Measurements from ENCODE around the gene DNM1.

Gene DNM1

DNA sequence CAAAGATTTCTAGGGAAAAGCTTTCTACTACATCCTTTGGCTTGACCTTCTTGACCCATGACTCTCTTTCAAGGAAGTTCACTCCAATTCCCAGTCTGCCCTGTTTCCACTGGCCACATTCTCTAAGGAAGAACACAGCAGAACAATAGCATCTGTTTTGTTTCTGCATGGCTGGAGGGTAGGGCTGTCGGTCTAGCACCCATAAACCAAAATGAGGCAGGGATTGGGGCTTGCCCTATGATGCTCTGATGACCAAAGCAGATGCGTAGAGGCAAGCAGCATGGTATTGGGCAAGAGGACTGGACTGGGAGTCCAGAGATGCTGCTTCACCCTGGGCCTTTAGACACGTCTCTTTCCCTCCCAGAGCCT lies 48.5 kb downstream of the DNM1 start:
- DNase-seq (ENCODE audit: low read depth in 2 of 2) = no peak

DNA sequence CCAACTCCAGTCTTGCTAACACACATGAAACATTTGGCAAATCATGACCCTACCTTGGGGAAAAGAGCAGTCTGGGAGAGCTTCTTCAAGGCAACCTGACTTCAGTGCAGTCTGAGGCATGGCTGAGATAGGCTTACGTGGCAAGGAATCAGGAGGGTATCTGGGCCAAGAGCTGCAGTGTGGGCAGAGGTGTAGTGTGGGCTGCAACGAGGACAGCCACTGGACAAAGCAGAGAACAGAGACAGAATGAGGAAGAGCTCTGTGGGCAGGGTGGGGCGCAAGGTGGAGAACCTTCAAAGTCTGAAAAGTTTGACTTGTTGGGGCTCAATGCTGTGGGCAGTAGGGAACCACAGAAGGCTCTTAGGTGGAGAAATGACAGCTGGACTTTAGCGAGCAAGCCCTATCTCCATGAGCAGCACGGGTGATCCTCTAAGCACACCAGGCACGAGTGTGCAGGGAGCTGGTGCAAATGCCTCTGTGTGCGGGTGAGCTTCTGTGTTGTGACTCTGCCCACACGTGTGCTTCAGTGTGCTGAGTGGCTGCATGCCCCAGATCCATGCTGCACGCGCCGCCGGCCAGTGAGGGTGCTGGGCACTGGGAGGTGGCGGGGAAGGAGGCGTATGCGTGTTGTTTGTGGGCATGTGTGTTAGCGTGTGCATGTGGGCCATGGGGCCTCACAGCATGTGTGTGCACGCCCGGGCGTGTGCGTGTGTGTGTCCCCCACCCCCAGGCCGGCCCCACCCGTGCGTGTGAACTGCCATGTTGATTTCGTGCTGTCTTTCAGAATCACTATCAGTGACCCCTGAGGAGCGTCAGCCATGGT lies 49.3 kb downstream of the DNM1 start:
- no peak for DNase-seq (ENCODE audit: low read depth in 2 of 2)

DNA sequence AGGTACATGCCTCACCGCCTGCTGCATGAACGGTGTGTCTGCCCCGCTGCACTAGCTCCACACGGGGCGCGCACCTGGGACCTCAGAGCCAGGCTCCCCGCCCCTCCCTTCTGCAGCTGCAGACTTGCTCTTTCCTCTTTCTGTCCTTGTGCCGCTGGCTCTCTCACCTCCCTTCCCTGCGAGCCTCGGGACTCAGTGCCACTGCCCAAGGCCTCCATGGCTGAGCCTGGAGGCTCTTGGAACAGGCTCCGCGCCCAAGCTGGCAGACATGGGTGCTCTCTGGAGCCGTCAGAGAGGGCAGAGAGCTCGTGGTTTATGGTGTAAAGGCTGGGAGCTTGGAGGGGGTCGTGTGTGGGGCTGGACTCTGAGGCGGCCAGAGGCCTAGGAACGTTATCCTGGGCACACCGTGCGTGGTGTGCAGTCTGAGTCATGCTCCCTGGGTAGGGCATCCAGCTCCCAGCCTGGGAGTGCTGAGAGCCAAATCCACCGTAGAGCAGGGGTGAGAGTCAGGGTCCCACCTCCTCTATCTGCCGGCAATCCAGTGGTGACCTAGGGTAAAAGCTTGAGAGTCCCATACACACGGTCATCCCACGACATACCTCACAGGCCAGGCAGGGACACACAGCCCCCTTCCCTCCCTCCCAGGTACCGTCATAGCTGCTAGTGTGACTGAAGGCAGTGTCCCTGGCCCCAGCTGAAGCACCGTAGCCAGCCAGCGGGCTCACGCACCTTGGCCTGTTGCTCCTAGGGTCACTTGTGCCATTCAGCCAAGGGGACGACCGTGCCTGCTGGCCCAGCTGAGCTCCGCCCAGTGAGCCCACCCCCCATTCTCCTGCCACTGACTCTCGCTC lies 50.2 kb downstream of the DNM1 start:
- no peak for DNase-seq (ENCODE audit: low read depth in 2 of 2)

DNA sequence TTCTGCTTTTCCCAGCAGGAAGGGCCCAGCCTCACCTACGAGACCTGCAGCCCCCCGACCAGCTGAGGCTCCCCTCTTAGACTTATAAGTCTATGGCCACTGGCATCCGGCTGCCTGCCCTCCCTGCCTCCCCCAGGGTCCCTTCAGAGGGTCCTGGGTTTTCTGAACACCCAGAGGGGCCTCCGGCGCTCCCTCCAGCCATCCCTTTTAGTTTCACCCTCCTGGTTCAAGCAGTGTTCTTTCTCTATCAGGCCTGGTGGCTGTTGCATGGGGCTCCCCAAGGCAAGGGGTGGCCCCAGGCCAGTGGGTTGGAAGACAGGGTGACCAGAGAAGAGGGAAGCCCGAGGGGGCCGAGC lies 50.8 kb downstream of the DNM1 start:
- no peak for DNase-seq (ENCODE audit: low read depth in 2 of 2)

DNA sequence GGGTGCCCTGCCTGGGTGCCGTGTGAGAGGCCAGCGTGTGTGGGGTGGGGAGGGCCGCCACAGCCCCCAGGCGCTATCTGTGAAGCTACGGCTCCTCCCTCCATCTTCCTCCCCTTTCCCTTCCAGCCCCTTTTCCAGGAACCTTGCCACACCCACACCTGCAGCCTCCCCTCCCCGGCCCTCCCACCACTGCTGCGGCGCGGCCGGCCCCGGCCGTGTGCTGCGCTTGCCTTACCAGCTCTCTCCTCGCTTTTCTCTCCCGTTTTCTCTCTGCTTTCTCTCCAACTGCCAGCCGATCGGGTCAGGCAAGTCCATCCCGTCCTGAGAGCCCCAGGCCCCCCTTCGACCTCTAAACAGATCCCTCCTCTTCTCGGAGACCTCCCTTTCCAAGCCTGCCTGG lies 51.2 kb downstream of the DNM1 start:
- no peak for DNase-seq (ENCODE audit: low read depth in 2 of 2)

DNA sequence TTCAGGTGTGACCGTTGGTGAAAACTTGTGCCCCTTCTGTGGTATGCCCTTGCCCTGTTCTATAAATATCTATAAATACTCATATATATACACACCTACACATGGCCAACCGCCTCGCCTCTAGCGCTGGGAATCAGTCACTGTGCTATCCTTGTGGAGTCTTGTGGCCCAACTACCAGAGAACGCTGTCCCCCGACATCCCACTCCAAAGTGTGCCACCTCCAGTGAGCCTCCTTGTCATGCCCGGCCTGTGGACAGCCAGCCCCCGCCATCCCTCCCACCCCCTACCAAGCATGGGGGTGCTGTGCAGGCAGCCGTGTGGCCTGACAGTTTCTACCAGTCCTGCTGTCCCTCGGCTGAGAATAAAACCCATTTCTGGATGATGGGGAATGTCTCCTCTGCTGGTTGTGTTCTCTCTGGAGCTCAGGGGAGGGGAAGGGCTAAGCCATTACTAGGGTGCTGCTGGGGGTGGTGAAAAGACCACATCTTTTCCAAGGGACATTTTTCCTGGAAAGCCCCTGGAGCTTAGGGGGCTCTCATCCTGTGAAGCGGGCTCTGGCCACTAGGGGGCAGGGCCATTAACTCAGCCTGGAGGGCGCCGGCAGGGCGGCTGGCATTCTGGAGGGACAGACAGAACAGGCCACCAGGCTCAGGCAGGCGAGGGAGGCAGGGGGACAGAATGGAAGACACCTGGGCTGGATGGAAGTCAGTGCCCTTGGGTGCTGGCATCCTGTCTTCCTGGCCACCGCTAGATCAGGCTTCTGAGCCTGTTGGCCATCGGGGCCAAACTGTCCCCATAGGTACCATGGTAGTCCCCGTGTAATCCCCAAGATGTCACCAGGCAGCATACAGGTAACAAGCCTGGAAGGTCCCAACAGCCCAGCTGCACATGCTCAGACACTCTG lies 51.9 kb downstream of the DNM1 start:
- peak; percentile 16 to 18 for DNase-seq (ENCODE audit: low read depth in 2 of 2)

DNA sequence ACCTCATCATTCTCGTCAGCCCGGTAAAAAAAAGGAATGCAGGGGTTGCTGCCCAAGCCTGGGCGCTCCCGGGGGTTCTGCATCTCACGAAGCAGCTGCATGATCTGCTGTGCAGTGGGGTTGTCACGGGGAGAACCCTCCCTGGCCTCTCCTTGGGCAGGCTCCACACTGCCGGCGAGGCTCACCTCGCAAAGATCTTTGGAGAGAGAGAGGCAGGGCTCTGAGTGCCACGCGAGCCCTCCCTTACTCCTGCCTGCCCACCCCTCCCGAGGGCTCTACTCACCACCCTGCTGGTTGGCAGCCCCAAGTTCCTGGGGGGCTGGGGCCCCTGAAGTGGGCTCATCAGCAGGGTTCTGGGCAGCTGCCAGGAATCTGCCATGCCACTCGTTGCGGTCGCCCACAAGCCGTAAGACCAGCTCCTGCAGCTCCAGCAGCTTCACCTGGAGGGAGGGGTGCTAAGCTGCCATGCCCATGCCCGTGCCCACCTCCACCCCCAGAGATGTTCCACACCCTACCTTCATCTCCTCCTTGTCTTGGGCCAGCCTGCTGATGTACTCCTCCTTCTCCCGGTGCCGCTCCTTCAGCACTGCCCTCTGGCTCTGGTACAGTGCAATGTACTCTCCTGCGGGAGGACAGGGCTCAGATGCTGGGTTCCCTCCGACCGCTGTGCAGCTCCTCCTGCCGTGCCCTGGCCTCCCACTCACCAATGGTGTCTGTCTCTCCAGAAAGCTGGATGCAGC lies 54.1 kb downstream of the DNM1 start:
- no peak for DNase-seq (ENCODE audit: low read depth in 2 of 2)

DNA sequence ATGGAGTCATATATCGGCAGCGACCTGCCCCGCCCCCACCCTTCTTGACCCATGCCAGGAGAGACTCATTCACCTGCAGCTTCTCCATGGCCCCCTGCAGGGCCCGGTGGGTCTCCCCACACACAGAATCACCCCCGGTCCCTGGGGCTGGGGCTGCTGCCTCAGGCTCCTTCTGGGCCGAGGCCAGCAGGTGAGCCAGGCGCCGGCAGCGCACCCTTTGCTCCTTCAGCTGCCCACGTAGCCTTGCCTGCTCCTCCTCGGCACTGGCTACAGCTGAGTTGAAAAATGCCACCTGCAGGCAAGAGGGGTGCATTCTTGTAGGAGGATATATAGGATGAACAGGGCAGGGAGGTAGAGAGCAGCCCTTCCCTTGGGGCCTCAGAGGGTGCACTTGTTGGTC lies 54.7 kb downstream of the DNM1 start:
- DNase-seq (ENCODE audit: low read depth in 2 of 2) = no peak

DNA sequence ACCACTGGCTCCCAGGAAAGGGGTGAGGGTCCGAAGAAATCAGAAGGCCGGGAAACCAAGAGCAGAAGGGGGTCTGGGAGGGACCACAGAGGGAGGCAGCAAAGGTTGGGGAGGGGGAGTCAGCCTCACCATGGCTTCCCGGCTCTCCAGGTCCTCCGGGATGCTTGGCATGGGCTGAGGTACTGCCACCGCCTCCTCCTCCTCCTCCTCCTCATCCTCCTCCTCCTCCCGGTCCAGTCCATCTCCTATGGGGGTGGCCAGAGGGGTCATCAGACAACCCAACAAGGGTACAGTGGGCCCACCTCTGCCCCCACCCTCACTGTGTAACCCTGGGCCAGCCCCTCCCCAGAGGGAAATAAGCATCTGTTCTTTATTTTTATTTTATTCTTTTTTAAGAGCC lies 55.1 kb downstream of the DNM1 start:
- DNase-seq (ENCODE audit: low read depth in 2 of 2) = no peak

DNA sequence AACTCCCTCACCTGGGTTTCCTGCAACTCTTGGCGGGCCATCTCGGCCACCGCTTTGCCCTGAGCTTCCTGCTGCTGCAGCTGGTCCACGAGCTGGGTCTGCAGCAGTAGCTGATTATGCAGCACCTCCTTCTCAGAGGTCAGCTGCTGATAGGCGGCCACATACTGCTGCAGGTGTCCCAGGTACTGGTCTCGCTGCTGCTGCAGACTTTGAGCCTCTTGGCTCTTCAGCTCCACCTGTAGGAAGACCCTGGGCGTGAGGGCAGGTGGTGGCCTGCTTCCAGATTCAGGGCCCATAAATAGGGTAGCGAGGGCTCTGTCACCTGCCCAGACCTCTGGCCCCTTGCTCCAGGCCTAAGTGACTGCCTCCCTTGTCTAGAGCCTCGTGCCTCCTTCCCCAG lies 56.0 kb downstream of the DNM1 start:
- no peak for DNase-seq (ENCODE audit: low read depth in 2 of 2)

DNA sequence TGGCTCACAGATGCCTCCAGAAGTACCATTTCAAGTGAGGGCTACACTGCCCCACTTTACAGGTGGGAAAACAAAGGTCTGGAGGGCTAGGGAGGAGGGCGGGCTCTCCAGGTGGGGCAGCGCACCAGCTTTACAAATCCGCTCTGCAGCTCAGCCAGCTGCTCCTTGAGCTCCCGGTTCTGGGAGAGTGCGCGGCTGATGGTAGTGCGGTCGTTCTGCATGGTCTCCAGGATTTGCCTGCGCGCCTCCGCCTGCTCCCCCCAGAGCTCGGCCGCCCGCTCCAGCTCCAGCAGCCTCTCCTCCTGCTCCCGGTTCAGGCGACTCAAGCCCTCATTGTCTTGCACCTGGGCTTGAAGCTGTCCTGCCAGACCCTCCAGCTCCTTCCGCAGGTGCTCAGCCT lies 57.2 kb downstream of the DNM1 start:
- DNase-seq (ENCODE audit: low read depth in 2 of 2) = no peak

DNA sequence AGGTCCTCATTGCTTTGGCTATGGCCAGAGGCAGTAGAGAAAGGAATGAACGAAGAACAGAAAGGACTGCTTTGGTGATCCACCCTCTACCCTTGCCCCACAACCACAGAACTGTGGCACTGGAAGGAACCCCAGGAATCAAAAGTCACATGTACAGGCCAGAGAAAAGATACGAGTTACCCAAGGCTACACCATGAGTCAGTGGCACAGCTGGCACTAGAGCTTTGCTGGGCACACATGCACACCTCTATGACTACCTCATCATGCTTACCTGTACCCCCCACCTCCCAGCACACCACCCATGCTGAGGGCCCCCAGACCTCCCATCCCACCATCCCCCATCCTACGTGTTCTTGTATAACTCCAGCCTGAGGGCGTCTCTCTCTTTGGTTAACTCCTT lies 59.5 kb downstream of the DNM1 start:
- DNase-seq (ENCODE audit: low read depth in 2 of 2) = no peak

DNA sequence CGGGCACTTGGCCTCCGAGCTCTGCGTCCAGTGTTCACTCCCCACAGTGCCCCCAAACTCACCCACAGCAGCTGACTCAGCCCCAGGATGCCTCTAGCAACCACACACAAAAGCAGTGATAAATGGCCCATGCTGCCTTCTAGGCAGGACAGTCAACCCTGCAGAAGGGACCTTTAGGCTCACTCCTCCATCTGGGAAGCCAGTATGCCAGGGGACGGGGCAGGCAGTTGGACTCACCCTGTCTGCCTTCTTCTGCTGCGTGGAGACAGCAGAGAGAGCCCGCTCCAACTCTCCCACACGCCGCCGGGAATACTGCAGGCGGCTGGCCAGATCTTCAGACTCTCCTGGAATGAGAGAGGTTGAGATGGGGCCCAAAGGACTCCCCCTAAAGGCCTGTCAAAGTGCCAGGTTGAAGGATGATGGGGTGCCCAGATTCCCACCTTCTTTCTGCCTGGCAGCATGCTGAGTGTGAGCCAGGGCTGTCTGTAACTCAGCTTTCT lies 62.2 kb downstream of the DNM1 start:
- no peak for DNase-seq (ENCODE audit: low read depth in 2 of 2)

DNA sequence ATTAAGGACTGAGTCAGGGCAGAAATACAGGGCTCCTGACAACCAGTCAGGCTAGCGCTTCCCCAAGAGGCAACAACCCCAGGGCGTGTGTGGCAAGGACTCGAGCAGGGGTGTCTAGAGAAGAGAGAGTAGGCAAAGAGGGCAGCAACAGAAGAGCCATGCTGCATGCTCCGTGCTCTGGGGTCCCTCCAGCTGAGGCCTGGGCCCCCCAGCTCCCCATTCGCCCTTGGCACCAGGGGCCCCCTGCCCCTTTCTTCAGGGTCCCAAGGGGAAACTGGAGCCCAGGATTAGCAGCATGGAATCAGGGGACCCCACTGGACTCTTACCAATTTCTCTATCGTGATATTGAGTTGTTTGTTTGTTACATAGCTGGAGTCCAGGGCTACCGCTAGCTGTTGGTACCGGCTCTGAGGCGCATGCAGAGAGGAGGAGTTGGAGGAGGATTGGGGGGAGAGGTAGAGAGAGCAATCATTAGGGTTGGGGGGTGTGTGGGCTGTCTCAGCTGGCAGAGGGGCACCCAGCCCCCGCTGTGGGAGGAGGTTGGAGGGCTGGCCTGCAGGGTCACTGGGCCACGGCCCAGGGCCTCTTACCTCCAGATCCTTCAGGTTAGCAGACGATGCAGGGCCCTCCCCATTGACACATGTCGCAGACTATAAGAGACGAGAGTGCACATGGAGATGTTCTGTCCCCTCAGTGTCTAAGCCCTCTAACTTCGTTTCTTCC lies 63.9 kb downstream of the DNM1 start:
- DNase-seq (ENCODE audit: low read depth in 2 of 2) = no peak

DNA sequence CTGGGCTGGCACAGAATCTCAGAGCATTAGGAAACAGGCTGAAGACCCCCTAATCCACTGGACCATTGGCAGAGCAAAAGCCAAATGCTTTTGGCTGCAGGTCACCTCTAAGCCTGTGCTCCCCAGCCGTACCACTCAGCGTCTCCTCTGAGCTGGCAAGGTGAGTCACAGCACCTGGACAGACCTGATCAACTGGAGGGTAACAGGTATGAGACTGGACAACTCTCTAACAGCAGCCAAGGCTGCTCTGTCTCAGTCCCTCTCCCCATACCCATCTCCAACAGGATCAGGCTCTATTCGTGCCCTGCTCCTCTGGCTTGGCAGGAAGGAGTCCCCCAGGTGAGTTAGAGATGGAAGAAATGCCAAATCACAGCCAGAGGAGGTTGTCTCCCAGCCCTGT lies 67.9 kb downstream of the DNM1 start:
- DNase-seq (ENCODE audit: low read depth in 2 of 2) = no peak

DNA sequence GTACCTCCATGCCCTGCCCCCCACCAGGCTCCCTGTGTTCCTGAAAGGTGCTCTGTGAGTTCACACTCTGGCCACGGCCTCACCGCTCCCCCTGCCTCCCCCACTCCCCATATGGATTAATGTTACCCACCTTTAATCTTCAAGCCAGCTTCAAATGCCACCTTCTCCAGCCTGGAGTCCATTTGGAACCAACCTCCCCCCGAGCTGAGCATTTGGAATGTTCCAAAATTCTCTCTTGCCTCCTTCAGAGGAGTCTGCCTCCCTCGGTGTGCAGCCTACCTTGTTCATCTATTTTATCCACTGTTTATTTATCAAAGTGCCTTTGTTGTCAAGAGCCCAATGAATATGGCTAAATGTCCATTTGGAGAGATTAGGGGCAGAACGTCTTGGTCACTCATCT lies 68.3 kb downstream of the DNM1 start:
- no peak for DNase-seq (ENCODE audit: low read depth in 2 of 2)

DNA sequence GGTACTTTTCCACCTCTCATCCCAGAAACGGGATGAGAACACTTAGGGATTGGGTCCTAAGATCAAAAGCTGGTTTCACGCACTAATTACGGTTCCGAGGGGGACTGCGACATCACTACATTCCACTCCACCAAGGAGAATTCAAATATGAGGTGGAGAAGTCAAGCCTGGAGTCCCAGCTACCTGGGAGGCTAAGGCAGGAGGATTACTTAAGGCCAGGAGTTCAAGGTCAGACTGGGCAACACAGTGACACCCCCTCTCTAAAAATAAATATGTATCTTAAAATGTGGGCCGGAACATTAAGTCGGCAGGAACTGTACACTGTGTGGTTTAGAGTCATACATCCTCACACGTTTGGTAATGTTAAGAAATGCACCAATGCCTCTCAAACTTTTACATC lies 71.1 kb downstream of the DNM1 start:
- DNase-seq (ENCODE audit: low read depth in 2 of 2) = no peak

DNA sequence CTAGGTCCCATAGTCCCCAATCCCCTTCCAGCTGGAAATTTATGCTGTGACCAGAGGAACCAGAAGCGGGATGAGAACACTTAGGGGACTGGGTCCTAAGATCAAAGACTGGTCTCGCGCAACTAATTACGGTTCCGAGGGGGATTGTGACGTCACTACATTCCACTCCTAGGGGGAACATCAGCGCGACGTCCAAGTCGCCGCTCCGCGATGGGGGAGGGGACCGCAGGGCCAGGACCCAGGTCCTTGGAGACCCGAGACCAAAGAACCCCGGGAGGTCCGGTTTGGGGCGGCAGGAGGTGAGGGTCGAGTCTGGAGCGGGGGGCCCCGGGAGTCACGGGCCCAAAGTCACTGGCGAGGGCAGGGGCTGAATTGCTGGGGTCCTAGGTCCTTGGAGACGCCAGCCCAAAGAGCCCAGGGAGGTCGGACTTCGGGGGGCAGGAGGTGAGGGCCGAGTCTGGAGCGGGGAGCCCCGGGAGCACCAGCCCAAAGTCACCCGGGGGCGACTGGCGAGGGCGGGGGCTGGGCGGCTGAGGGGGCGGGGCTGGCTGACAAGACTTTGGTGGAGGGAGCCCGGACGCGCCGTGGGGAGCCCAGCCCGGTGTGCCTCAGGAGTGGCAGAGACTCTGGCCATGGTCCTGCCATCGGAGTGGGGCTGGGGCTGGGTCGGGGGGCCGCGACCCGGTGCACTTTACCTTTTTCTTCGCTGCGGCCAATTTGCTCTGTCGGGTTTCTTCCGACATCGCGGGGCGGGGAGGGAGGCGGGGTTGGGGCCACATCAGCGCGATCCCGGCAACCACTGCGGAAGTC lies 72.2 kb downstream of the DNM1 start, which contains the start of gene GOLGA2:
TSS of gene GOLGA2 (minus strand) at position 810 of the 810 bp plus-strand sequence. CDS start at position 779, 31 bp downstream.
- no peak for DNase-seq (ENCODE audit: low read depth in 2 of 2)

DNA sequence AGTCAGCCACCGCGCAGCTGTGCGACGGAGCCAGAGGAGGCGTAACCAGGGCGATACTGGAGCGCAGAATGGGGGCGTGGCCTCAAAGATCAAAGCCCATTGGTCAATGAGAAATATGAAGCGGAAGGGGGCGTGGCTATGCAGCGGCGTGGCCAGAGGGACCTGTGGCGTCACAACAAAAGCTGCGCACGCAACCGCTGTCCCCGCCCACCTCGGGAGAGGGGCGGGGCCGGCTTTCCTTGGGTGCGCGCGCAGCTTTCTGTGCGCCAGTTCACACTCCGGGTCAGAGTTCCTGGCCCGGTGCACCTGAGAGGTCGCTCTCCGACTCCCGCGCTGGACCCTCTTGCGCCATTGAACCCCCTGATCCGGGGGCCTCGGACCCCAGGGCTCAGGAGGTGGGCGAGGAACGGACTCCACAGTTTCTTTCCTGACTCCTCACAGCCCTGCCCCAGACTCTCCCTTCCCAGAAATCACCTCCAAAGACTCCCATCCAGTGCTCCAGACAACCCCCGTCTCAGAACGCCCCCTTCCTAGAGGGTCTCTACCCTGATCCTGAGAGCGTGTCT lies 72.9 kb downstream of the DNM1 start, which contains the start of gene SWI5:
TSS of gene SWI5 (plus strand) at position 269 of the 566 bp plus-strand sequence.
- DNase-seq (ENCODE audit: low read depth in 2 of 2) = peak; percentile 99 to 100
